ENCODE data around the gene CCL21.

GRCh38 chr9:34684816-34685215 lies 25.1 kb downstream of the CCL21 start:
- TF ChIP-seq, protein P1, sequence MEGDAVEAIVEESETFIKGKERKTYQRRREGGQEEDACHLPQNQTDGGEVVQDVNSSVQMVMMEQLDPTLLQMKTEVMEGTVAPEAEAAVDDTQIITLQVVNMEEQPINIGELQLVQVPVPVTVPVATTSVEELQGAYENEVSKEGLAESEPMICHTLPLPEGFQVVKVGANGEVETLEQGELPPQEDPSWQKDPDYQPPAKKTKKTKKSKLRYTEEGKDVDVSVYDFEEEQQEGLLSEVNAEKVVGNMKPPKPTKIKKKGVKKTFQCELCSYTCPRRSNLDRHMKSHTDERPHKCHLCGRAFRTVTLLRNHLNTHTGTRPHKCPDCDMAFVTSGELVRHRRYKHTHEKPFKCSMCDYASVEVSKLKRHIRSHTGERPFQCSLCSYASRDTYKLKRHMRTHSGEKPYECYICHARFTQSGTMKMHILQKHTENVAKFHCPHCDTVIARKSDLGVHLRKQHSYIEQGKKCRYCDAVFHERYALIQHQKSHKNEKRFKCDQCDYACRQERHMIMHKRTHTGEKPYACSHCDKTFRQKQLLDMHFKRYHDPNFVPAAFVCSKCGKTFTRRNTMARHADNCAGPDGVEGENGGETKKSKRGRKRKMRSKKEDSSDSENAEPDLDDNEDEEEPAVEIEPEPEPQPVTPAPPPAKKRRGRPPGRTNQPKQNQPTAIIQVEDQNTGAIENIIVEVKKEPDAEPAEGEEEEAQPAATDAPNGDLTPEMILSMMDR (IDR thresholded peaks at IDR 0.05; ENCODE audit: insufficient read depth, low read length): no peak
- TF ChIP-seq POLR2AphosphoS5 (IDR thresholded peaks at IDR 0.05; ENCODE audit: low read depth) (no peak), GABPA (IDR thresholded peaks at IDR 0.05; ENCODE audit: low read depth) (no peak), REST (IDR thresholded peaks at IDR 0.05; ENCODE audit: insufficient replicate concordance, low read depth) (no peak), SPI1 (IDR thresholded peaks at IDR 0.05; ENCODE audit: borderline replicate concordance, low read depth) (no peak)
